T-helper 1 cell treated with Interleukin-12 subunit alpha and Interleukin-12 subunit beta and Interleukin-4 antibody, amounts not matched to agents 30 μg/mL and 1 μg/mL, for 36 hours (primary cell): ENCODE data around the gene CLIP1.

Source experiments
- H3K27ac Mint-ChIP-seq: one replicate; pipeline ENCODE4 v1.8.0; 2021; ENCODE audit warnings: mild to moderate bottlenecking, mixed read lengths
- H3K27me3 Mint-ChIP-seq: one replicate; pipeline ENCODE4 v1.8.0; 2021; ENCODE audit warnings: low read depth, mixed read lengths
- H3K36me3 Mint-ChIP-seq: one replicate; pipeline ENCODE4 v1.8.0; 2021; ENCODE audit warnings: low read depth, mixed read lengths
- H3K4me1 Mint-ChIP-seq: one replicate; pipeline ENCODE4 v1.8.0; 2021; ENCODE audit warnings: low read depth, mixed read lengths
- H3K4me3 Mint-ChIP-seq: one replicate; pipeline ENCODE4 v1.8.0; 2021; ENCODE audit warnings: mild to moderate bottlenecking, moderate library complexity, mixed read lengths
- H3K9me3 Mint-ChIP-seq: one replicate; pipeline ENCODE4 v1.8.0; 2021; ENCODE audit warnings: mixed read lengths

The CLIP1 gene

GRCh38 chr12:122336015-122336946 is 86.2 kb downstream of the CLIP1 start:
- no peaks in the 10 kb centered on the region for H3K27me3 Mint-ChIP-seq
- peaks cover 37% of the 10 kb centered on the region for H3K36me3 Mint-ChIP-seq
- H3K27ac Mint-ChIP-seq: peak overlapping the region; percentile 72
- peaks cover 10% of the 10 kb centered on the region for H3K4me1 Mint-ChIP-seq
- H3K9me3 Mint-ChIP-seq: no peaks in the 10 kb centered on the region
- peak overlapping the region; percentile 15 for H3K4me3 Mint-ChIP-seq

DNA sequence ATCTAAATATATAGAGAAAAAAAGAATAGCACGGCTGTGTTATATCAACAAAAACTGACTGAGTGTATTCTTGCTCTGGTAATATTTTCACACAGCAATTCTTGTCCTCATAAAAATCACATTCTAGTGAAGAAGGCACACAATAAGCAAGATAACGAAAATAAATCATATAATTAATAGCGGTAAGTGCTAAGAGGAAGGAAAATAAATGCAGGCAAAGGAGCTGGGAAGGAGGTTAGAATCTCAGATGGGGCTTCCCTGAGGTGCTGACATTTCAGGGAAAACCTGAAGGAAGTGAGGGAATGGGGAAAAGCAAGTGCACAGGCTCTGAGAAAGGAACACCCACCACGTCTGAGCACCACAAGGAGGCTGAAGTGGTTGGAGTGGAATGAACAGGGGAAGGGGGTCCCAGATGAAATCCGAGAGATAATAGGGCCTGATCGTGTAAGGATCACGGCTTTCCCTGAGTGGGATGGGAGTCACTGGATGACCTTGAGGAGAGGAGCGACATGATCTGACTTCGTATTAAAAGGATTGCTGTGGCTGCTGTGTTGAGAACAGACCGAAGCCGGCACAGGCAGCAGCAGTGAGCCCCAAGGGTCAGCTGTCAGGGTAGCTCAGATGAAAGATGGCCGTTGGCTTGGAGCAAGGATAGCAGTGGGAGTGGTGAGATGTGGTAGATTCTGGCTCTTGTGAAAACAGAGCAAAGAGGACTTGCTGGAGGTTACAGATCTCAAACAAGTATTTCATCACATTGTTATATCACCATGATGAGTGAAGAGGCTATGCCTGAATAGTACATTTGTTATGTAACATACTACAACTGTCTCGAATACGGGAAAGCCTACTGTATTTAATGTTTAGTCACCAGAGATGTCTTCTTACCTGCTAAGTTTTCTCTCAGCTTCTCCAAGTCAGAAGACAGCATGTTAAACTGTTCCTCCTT is 89.1 kb downstream of the CLIP1 start:
- Mint-ChIP-seq H3K27ac (peak overlapping the region; percentile 28), H3K36me3 (peaks cover 26% of the 10 kb centered on the region), H3K9me3 (no peaks in the 10 kb centered on the region), H3K27me3 (no peaks in the 10 kb centered on the region), H3K4me1 (peaks cover 10% of the 10 kb centered on the region), H3K4me3 (no peak overlapping the region)

- Mint-ChIP-seq H3K27me3 (no peaks in the 10 kb centered on the region), H3K4me1 (peaks cover 21% of the 10 kb centered on the region), H3K9me3 (no peaks in the 10 kb centered on the region), H3K27ac (peak overlapping the region; percentile 83), H3K36me3 (peaks cover 21% of the 10 kb centered on the region), H3K4me3 (peak overlapping the region; percentile 20)
These were observed 94.7 kb downstream of the CLIP1 start for GRCh38 chr12:122327494-122328385.

- Mint-ChIP-seq H3K27ac (peak overlapping the region; percentile 83), H3K36me3 (peaks cover 23% of the 10 kb centered on the region), H3K9me3 (no peaks in the 10 kb centered on the region), H3K4me3 (peak overlapping the region; percentile 20), H3K27me3 (no peaks in the 10 kb centered on the region), H3K4me1 (peaks cover 24% of the 10 kb centered on the region)
These were observed 95.5 kb downstream of the CLIP1 start for GRCh38 chr12:122327014-122327413.

DNA sequence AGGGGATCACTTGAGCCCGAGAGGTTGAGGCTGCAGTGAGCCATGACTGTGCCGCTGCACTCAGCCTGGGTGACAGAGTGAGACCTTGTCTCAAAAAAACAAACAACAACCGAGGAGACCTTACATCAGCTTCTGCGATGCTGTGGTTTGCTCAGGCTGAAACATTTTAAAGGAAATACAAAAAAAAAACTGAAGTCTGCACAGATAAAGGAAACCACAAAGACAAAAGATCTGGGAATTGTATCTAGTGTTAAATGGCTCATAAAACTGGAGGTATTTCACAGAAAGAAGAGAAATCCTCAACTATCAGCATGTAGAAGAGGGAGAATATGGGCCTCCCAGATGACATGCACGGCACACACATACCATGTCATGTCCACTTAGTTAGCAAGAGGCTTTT is 95.9 kb downstream of the CLIP1 start:
- Mint-ChIP-seq H3K4me3 (peak overlapping the region; percentile 43), H3K27me3 (no peaks in the 10 kb centered on the region), H3K36me3 (peaks cover 23% of the 10 kb centered on the region), H3K9me3 (no peaks in the 10 kb centered on the region), H3K27ac (peak overlapping the region; percentile 83), H3K4me1 (peaks cover 24% of the 10 kb centered on the region)

DNA sequence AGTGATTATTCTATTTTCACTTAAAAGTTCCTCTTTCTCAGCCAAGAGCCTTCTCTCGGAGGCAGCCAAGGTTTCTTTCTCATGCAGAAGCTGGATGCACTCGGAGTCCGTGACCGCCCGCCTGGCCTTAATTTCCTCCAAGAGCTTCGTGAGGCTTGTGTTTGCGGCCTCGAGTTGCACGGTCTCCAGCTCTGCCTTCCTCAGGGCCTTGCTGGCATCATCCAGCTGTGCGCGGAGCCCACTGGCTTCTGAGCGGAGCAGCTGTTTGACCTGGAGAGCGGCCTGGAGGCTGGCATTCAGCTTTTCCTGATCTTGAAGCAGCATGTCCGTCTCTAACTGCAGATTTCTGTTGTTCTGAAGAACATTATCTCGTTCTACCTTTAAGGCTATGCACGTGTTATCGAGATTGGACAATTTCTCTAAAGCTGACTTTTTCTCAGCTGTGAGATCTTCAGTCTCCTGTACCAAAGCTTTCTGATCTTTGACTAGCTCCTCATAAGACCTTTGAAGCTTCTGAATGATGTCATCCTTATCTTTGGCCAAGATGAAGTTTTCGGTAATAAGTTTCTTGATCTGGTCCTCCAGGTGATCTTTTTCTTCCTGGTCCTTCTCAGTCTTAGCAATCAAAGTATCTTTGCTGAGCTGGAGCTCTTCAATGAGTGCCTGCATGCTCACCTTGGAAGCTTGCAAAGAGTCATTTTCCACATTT is 99.0 kb downstream of the CLIP1 start:
- H3K27me3 Mint-ChIP-seq: no peaks in the 10 kb centered on the region
- H3K36me3 Mint-ChIP-seq: peaks cover 26% of the 10 kb centered on the region
- H3K27ac Mint-ChIP-seq: no peak overlapping the region
- peaks cover 24% of the 10 kb centered on the region for H3K4me1 Mint-ChIP-seq
- no peaks in the 10 kb centered on the region for H3K9me3 Mint-ChIP-seq
- H3K4me3 Mint-ChIP-seq: no peak overlapping the region

DNA sequence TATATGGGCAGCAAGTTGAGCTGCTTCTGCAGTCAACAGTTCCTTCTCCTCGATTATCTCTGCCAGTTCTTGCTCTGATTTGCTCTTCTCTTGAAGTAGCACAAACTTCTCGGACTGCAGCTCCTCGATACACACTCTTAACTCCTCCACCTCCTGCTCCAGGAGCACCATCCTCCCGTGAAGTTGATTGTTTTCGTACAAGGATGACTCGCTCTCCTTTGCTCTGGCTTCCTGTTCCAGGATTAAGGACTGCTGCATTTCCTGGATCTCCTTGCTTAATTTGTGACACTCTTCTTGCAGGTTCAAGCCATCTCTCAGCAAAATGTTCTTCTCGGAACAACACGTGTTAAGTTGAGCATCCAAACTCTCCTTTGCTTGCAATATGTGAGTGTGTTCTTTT is 100.0 kb downstream of the CLIP1 start:
- no peaks in the 10 kb centered on the region for H3K9me3 Mint-ChIP-seq
- H3K36me3 Mint-ChIP-seq: peaks cover 22% of the 10 kb centered on the region
- H3K27me3 Mint-ChIP-seq: no peaks in the 10 kb centered on the region
- no peak overlapping the region for H3K27ac Mint-ChIP-seq
- H3K4me3 Mint-ChIP-seq: no peak overlapping the region
- peaks cover 18% of the 10 kb centered on the region for H3K4me1 Mint-ChIP-seq

DNA sequence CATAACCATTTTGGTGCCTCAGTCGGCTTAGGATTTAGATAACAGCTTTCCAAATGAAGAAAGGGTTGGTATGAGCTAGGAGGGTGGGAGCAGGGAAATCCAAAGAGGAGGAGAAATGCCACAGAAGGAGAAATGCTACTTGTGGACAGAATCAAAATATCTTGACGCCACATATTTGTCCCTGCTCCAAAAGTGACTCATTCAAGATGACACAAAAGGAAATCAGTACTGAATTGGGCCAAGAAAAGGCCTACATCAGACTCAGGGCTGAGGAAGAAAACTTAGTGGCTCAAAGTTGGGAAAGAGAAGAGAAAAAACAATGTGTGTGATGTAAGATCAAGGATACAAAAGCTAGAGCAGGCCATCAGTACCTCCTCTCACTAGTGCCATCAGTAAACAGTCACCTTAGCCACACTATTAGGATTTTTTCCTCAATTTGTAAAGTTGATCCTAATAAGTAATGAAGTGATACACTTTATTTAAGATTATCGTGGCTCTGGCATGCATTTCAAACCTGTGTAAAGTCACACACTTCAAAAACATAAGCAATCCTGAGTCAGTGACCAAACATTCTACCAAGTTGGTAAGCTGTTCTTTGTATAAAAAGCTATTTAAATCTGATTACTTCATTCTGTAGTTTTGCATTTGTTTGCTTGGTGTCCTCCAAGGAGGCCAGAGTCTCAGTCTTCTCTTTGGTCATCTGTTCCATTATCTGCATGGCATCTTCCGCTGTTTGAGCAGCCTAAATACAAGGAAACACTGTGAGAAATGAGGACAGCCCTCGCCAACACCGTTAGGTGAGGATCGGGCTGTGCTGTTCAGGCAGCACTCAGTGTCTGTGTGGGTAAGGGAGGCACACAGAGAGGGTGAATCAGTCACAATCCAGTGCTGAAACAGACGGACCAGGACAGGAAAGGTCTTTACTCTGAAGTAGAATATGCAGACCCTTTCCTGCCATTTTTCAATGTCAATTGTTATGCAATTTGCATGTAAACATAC is 103.6 kb downstream of the CLIP1 start:
- Mint-ChIP-seq H3K36me3 (peaks cover 32% of the 10 kb centered on the region), H3K9me3 (no peaks in the 10 kb centered on the region), H3K4me1 (peaks cover 4% of the 10 kb centered on the region), H3K27ac (no peak overlapping the region), H3K4me3 (no peak overlapping the region), H3K27me3 (no peaks in the 10 kb centered on the region)

- H3K4me1 Mint-ChIP-seq: no peaks in the 10 kb centered on the region
- no peak overlapping the region for H3K4me3 Mint-ChIP-seq
- H3K27me3 Mint-ChIP-seq: no peaks in the 10 kb centered on the region
- H3K27ac Mint-ChIP-seq: no peak overlapping the region
- H3K9me3 Mint-ChIP-seq: no peaks in the 10 kb centered on the region
- peaks cover 18% of the 10 kb centered on the region for H3K36me3 Mint-ChIP-seq
These were observed 109.5 kb downstream of the CLIP1 start for GRCh38 chr12:122312926-122313325.

DNA sequence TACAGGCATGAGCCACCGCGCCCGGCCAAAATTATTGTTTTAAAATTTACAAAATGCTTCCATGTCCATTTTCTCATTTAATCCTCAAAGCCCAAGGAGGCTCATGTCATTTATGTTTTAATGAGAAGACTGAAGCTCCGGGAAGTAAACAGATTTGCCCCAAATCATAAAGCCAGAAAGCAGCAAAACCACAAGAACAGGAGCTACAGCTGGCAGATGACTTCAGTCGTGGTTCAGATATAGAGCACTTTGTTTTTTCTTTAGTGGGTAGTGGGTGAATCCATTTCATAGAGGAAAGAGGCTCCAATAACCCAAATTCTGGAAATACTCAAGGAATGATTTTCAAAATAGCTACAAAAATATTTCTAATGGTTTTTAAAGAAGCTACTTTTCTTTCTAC is 110.8 kb downstream of the CLIP1 start:
- Mint-ChIP-seq H3K4me1 (no peaks in the 10 kb centered on the region), H3K36me3 (peaks cover 16% of the 10 kb centered on the region), H3K27ac (no peak overlapping the region), H3K4me3 (no peak overlapping the region), H3K27me3 (no peaks in the 10 kb centered on the region), H3K9me3 (no peaks in the 10 kb centered on the region)

DNA sequence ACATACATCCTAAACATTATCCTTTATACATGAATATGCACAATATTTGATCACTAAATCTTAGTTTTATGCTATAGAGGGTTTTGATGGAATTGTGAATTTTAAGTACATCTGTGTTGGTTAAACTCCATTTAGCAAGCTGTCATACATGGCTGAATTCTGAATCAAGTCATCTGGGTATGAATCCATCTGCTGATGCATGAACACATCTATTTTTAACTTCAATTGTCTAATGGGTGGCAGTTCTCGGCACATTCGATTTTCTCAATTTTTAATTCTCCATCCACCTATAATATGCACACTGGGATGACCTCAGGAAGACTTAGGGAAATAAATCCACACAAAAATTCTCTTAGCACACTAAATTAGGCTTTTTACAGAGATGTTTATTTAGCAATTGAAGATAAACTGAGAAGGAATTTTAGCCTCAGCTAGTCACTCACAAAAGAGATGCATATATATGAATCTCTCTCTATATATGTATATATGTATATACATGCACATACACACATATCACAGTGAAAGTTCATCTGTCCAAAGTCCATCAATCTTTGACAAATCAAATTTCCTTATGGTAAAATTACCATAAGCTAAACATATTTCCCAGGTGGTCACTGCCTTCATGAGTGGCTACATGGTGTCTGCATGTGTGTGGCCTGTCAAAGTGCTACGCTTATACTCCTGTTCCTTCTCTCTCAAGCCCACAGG is 111.7 kb downstream of the CLIP1 start:
- Mint-ChIP-seq H3K36me3 (peaks cover 16% of the 10 kb centered on the region), H3K9me3 (no peaks in the 10 kb centered on the region), H3K27me3 (no peaks in the 10 kb centered on the region)

GRCh38 chr12:122309564-122310121 is 112.8 kb downstream of the CLIP1 start:
- Mint-ChIP-seq H3K27me3 (no peaks in the 10 kb centered on the region), H3K4me1 (no peaks in the 10 kb centered on the region), H3K4me3 (no peak overlapping the region), H3K36me3 (peaks cover 9% of the 10 kb centered on the region), H3K9me3 (no peaks in the 10 kb centered on the region), H3K27ac (no peak overlapping the region)

More for the DNA sequence above, 111.7 kb downstream of the CLIP1 start:
- Mint-ChIP-seq H3K27ac (no peak overlapping the region), H3K4me1 (no peaks in the 10 kb centered on the region), H3K4me3 (no peak overlapping the region)
